Measurements from ENCODE around the gene TCP10L.

DNA sequence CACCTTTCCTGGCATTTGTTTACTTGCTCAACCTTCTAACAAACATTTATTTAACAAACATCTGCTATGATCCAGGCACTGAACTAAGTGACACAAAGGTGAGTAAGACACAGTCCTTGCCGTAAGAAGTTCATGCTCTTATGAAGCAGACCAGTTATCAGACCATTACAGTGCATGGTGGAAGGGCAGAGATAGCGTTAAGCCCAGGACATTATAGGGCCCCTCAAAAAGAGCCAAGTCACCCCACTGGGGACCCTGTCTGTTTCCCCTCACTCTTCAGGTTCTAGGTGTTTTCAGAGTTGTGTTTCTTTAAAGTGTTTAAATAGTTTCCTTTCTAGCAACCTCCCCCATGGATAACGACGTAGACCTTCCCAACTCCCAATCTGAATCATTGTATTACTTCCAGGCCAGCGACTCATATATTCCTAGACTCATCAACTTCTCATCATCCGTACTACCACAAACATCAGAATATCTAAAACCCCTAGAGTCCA, 39.3 kb downstream of the TCP10L start:
- TF ChIP-seq, protein P1, sequence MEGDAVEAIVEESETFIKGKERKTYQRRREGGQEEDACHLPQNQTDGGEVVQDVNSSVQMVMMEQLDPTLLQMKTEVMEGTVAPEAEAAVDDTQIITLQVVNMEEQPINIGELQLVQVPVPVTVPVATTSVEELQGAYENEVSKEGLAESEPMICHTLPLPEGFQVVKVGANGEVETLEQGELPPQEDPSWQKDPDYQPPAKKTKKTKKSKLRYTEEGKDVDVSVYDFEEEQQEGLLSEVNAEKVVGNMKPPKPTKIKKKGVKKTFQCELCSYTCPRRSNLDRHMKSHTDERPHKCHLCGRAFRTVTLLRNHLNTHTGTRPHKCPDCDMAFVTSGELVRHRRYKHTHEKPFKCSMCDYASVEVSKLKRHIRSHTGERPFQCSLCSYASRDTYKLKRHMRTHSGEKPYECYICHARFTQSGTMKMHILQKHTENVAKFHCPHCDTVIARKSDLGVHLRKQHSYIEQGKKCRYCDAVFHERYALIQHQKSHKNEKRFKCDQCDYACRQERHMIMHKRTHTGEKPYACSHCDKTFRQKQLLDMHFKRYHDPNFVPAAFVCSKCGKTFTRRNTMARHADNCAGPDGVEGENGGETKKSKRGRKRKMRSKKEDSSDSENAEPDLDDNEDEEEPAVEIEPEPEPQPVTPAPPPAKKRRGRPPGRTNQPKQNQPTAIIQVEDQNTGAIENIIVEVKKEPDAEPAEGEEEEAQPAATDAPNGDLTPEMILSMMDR (IDR thresholded peaks at IDR 0.05; ENCODE audit: insufficient read depth, low read depth, low read length) = no peak
- TF ChIP-seq EZH2 (IDR thresholded peaks at IDR 0.05; ENCODE audit: insufficient read depth, low read length) = no peak
